IMR-90 (cell line): ENCODE measurements around the gene NAA30. TPM values are rescaled to one million over a fixed set of nuclear protein-coding genes. Genes with fewer than 3 reads are reported as not detected.

Experiments used
- ATAC-seq: fragments of 200-7000 bp; cut with Tn5 transposase; 2 replicates; pipeline ENCODE4 v1.9.1; 2020; ENCODE audit warnings: low read depth, mild to moderate bottlenecking, moderate library complexity
- BruUV-seq: library from RNA; stranded (reverse); fragments of 400-500 nt; replicated peaks from 2 replicates; lab custom pipeline; 2021; lab: Mats Ljungman, UMichigan
- CTCF ChIA-PET: fragments of 300-600 bp; formaldehyde crosslinking; extraction: SDS; loops from one replicate; lab custom pipeline; 2021; ENCODE audit warnings: antibody characterized with exemption; lab: Yijun Ruan, JAX
- POLR2A ChIA-PET: fragments of 300-600 bp; sonication (Branson Sonifier 250); formaldehyde crosslinking; loops from one replicate; lab custom pipeline; 2022; ENCODE audit warnings: antibody characterized with exemption; ENCODE audit not compliant: unreplicated experiment; lab: Charles Lee
- DNase-seq: peaks from one replicate; pipeline ENCODE4 v3.0.0; 2013
- H2AFZ ChIP-seq: replicated peaks from 2 replicates; pipeline ENCODE3; 2013; ENCODE audit warnings: low read length, mild to moderate bottlenecking; ENCODE audit not compliant: poor library complexity
- H2AK5ac ChIP-seq: 2 replicates; pipeline ENCODE4 v1.6.1; 2013; ENCODE audit warnings: low read depth, low read length, inconsistent platforms
- H2AK9ac ChIP-seq: replicated peaks from 2 replicates; pipeline ENCODE3; 2013; ENCODE audit warnings: mild to moderate bottlenecking, low read depth, low read length, moderate library complexity; ENCODE audit not compliant: poor library complexity
- H2BK120ac ChIP-seq: 2 replicates; pipeline ENCODE4 v1.6.1; 2013; ENCODE audit warnings: low read depth, low read length, inconsistent platforms
- H2BK15ac ChIP-seq: 3 replicates; pipeline ENCODE4 v1.6.1; 2013; ENCODE audit warnings: low read depth, low read length, inconsistent platforms
- H2BK20ac ChIP-seq: 2 replicates; pipeline ENCODE4 v1.6.1; 2013; ENCODE audit warnings: low read depth, mild to moderate bottlenecking, inconsistent platforms, low read length, moderate library complexity
- H2BK5ac ChIP-seq: 2 replicates; pipeline ENCODE4 v1.6.1; 2013; ENCODE audit warnings: mild to moderate bottlenecking, low read depth, low read length, inconsistent platforms; ENCODE audit not compliant: poor library complexity, severe bottlenecking
- H3K14ac ChIP-seq: replicated peaks from 2 replicates; pipeline ENCODE4 v1.6.1; 2013; ENCODE audit warnings: low read depth, low read length, inconsistent platforms
- H3K18ac ChIP-seq: 2 replicates; pipeline ENCODE4 v1.6.1; 2013; ENCODE audit warnings: low read depth, low read length, control low read depth
- H3K23ac ChIP-seq: 2 replicates; pipeline ENCODE4 v1.6.1; 2013; ENCODE audit warnings: low read depth, low read length, inconsistent platforms
- H3K27ac ChIP-seq: 2 replicates; pipeline ENCODE4 v1.5.1; 2013; ENCODE audit warnings: mild to moderate bottlenecking, control low read depth, low read length; ENCODE audit not compliant: insufficient read depth
- H3K27me3 ChIP-seq: 2 replicates; pipeline ENCODE4 v1.6.1; 2013; ENCODE audit warnings: low read length; ENCODE audit not compliant: control insufficient read depth, insufficient read depth
- H3K36me3 ChIP-seq: 2 replicates; pipeline ENCODE4 v1.6.1; 2013; ENCODE audit warnings: low read length, mixed read lengths; ENCODE audit not compliant: control insufficient read depth, insufficient read depth
- H3K4ac ChIP-seq: 2 replicates; pipeline ENCODE4 v1.6.1; 2013; ENCODE audit warnings: low read depth, low read length, inconsistent platforms
- H3K4me1 ChIP-seq: 2 replicates; pipeline ENCODE4 v1.6.1; 2013; ENCODE audit warnings: low read length, mixed read lengths; ENCODE audit not compliant: control insufficient read depth, insufficient read depth
- H3K4me2 ChIP-seq: 2 replicates; pipeline ENCODE4 v1.6.1; 2013; ENCODE audit warnings: low read depth, mild to moderate bottlenecking, control low read depth, low read length, moderate library complexity
- H3K4me3 ChIP-seq: 2 replicates; pipeline ENCODE4 v1.5.1; 2013; ENCODE audit warnings: low read depth, mild to moderate bottlenecking, control low read depth, low read length, moderate library complexity; ENCODE audit not compliant: insufficient read depth
- H3K56ac ChIP-seq: 2 replicates; pipeline ENCODE4 v1.6.1; 2013; ENCODE audit warnings: low read length, inconsistent platforms; ENCODE audit not compliant: insufficient read depth; ENCODE audit errors: extremely low read depth
- H3K79me1 ChIP-seq, 2 experiments: 2 replicates each; pipeline ENCODE4 v1.6.1; 2013; ENCODE audit warnings: low read length in 2 of 2, inconsistent platforms in 1 of 2, low read depth in 1 of 2
- H3K9ac ChIP-seq: 2 replicates; pipeline ENCODE4 v1.6.1; 2013; ENCODE audit warnings: low read depth, low read length, control low read depth
- H3K9me1 ChIP-seq: 2 replicates; pipeline ENCODE4 v1.6.1; 2013; ENCODE audit warnings: low read length, inconsistent platforms; ENCODE audit not compliant: insufficient read depth
- H3K9me3 ChIP-seq: 2 replicates; pipeline ENCODE4 v1.6.1; 2013; ENCODE audit warnings: low read length; ENCODE audit not compliant: control insufficient read depth, insufficient read depth
- H4K20me1 ChIP-seq: 2 replicates; pipeline ENCODE4 v1.6.1; 2013; ENCODE audit warnings: low read length, inconsistent platforms; ENCODE audit not compliant: insufficient read depth
- H4K5ac ChIP-seq: 2 replicates; pipeline ENCODE4 v1.6.1; 2013; ENCODE audit warnings: mild to moderate bottlenecking, low read depth, low read length, control low read depth
- H4K8ac ChIP-seq, 2 experiments: 2 replicates each; pipeline ENCODE4 v1.6.1; 2013; ENCODE audit warnings: low read depth in 2 of 2, low read length in 2 of 2, control low read depth in 1 of 2, inconsistent platforms in 1 of 2
- H4K91ac ChIP-seq: 2 replicates; pipeline ENCODE4 v1.6.1; 2013; ENCODE audit warnings: low read depth, low read length, inconsistent platforms; ENCODE audit not compliant: insufficient read depth
- BHLHE40 ChIP-seq: fragments of 150-350 bp; IDR thresholded peaks from 2 replicates; pipeline ENCODE4 v1.6.1; 2016; ENCODE audit warnings: mild to moderate bottlenecking, low read depth, low read length
- CEBPB ChIP-seq: IDR thresholded peaks from 2 replicates; pipeline ENCODE4 v1.6.1; 2012; ENCODE audit warnings: low read depth, low read length, improper control_type of control experiment
- CHD1 ChIP-seq: IDR thresholded peaks from 2 replicates; pipeline ENCODE4 v1.6.1; 2012; ENCODE audit warnings: low read depth, low read length, improper control_type of control experiment
- CTCF ChIP-seq: conservative IDR thresholded peaks from 2 replicates; pipeline ENCODE4 v1.5.1; 2012; ENCODE audit warnings: mild to moderate bottlenecking, low read depth, low read length, improper control_type of control experiment
- ELK1 ChIP-seq: fragments of 150-350 bp; IDR thresholded peaks from 2 replicates; pipeline ENCODE4 v1.6.1; 2016; ENCODE audit warnings: low read depth, mild to moderate bottlenecking, low read length, moderate library complexity, borderline replicate concordance
- MAZ ChIP-seq: IDR thresholded peaks from 2 replicates; pipeline ENCODE4 v1.6.1; 2012; ENCODE audit warnings: low read depth, mild to moderate bottlenecking, low read length, improper control_type of control experiment, moderate library complexity, borderline replicate concordance
- POLR2A ChIP-seq: IDR thresholded peaks from 2 replicates; pipeline ENCODE4 v1.6.1; 2012; ENCODE audit warnings: mild to moderate bottlenecking, low read depth, low read length
- RAD21 ChIP-seq: IDR thresholded peaks from 2 replicates; pipeline ENCODE4 v1.6.1; 2012; ENCODE audit warnings: low read length, improper control_type of control experiment
- RCOR1 ChIP-seq: IDR thresholded peaks from 2 replicates; pipeline ENCODE4 v1.6.1; 2012; ENCODE audit warnings: mild to moderate bottlenecking, low read length, improper control_type of control experiment; ENCODE audit not compliant: insufficient replicate concordance
- USF2 ChIP-seq: fragments of 150-350 bp; IDR thresholded peaks from 2 replicates; pipeline ENCODE4 v1.6.1; 2017; ENCODE audit warnings: mild to moderate bottlenecking, antibody characterized with exemption, low read length, low read depth
- WGBS, 2 experiments: methylation state at CpG; one replicate each; pipeline versions ENCODE4 v1.1.5 to v1.1.7; 2013; ENCODE audit warnings: missing lambda C conversion rate in 2 of 2; ENCODE audit not compliant: insufficient read length in 1 of 2; ENCODE audit errors: extremely low coverage in 2 of 2; 5-methylcytosine and 5-hydroxymethylcytosine counted together
- dilution Hi-C: fragments of 300-500 bp; cut with HindIII; formaldehyde crosslinking; loops from one replicate; pipeline ENCODE4 v1.14.3; 2018; ENCODE audit warnings: low sequenced_read_pairs; ENCODE audit not compliant: unreplicated experiment
- in situ Hi-C: fragments of 300-500 bp; cut with MboI; formaldehyde crosslinking; loops from 3 replicates; pipeline ENCODE4 v1.14.3; 2019; ENCODE audit warnings: low sequenced_read_pairs, inconsistent platforms, mixed read lengths
- intact Hi-C: fragments of 100-400 bp; cut with micrococcal nuclease; formaldehyde crosslinking; loops from 2 replicates; pipeline ENCODE4 v1.10.0; 2022
- polyA plus RNA-seq, 3 experiments: library from polyadenylated mRNA; depleted of rRNA; stranded (reverse); fragments of >200 nt; gene quantifications; 2 replicates each; pipeline ENCODE4 v1.2.3, GENCODE V29; 2012; ENCODE audit warnings: low replicate concordance in 1 of 3
- total RNA-seq: library from RNA; depleted of rRNA; stranded (reverse); fragments of >200 nt; gene quantifications from 2 replicates; pipeline ENCODE4 v1.2.3, GENCODE V29; 2012

NAA30 gene
- total and polyA plus RNA-seq, 2 of the 4 experiments (the other 2 are of a cell fraction), result 5.8 to 24.4 TPM

GRCh38 chr14:57417228-57417627, 26.8 kb downstream of the NAA30 start:
- Histone ChIP-seq H2BK5ac (no peak overlapping the region), H3K9me3 (no peaks in the 10 kb centered on the region), H3K56ac (no peak overlapping the region), H3K4me2 (no peak overlapping the region), H2AFZ (no peak overlapping the region), H2BK15ac (no peak overlapping the region), H4K20me1 (no peaks in the 10 kb centered on the region), H3K27me3 (no peaks in the 10 kb centered on the region), H3K18ac (no peak overlapping the region), H3K4ac (no peak overlapping the region), H3K23ac (no peak overlapping the region), H4K91ac (no peak overlapping the region), H3K4me1 (no peaks in the 10 kb centered on the region), H2AK9ac (no peak overlapping the region), H3K9ac (no peak overlapping the region), H3K27ac (no peak overlapping the region), H2BK20ac (no peak overlapping the region), H2AK5ac (no peak overlapping the region), H2BK120ac (no peak overlapping the region), H3K14ac (no peak overlapping the region), H3K79me1 (no peaks in the 10 kb centered on the region), H3K4me3 (no peak overlapping the region), H4K8ac (no peak overlapping the region), H3K36me3 (no peaks in the 10 kb centered on the region), H4K5ac (no peak overlapping the region), H3K9me1 (no peaks in the 10 kb centered on the region)
- ATAC-seq, result no peak
- in situ Hi-C loops (no loop called here), dilution Hi-C loops (no loop called here), intact Hi-C loops (no loop called here)
- POLR2A ChIA-PET, result interaction anchor here (0.6 kb wide), 1 partner anchor 27 kb away, joined by 4 read pairs; no protein-coding TSS in a partner anchor
- BruUV-seq, result no TSS peak
- CTCF ChIA-PET, result no interaction called here
- TF ChIP-seq CEBPB, result no peak
- TF ChIP-seq RCOR1, result no peak
- TF ChIP-seq POLR2A, result no peak
- TF ChIP-seq CTCF, result no peak
- TF ChIP-seq MAZ, result no peak
- TF ChIP-seq RAD21, result no peak
- TF ChIP-seq ELK1, result no peak
- no peak for TF ChIP-seq CHD1
- no peak for TF ChIP-seq USF2
- no peak for TF ChIP-seq BHLHE40
- WGBS, 2 experiments, result no CpG with 5 or more reads among the region's 1 CpG
- DNase-seq, result no peak
